ENCODE data around the gene TPP1.

DNA sequence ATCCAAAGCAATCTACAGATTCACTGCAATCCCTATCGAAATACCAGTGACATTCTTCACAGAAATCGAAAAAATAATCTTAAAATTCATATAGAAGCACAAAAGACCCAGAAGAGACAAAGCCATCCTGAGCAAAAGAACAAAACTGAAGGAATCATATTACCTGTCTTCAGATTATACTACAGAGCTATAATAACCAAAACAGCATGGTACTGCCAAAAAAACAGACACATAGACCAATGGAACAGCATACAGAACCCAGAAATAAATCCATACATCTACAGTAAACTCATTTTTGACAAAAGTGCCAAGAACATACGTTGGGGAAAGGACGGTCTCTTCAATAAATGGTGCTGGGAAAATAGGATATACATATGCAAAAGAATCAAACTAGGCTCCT, 34.7 kb downstream of the TPP1 start:
- TF ChIP-seq MXI1 (IDR thresholded peaks at IDR 0.05; ENCODE audit: low read depth, low read length) (no peak), SMC3 (IDR thresholded peaks at IDR 0.05; ENCODE audit: borderline replicate concordance, low read length) (no peak), EGR1 (IDR thresholded peaks at IDR 0.05; ENCODE audit: borderline replicate concordance in 1 of 2, low read depth in 2 of 2, low read length in 2 of 2) (no peak), CEBPB (IDR thresholded peaks at IDR 0.05; ENCODE audit: borderline replicate concordance in 1 of 2, low read depth in 2 of 2, low read length in 2 of 2) (no peak), RB1 (IDR thresholded peaks at IDR 0.05; ENCODE audit: borderline replicate concordance) (no peak), POLR2A (IDR thresholded peaks at IDR 0.05; ENCODE audit: low read depth, low read length) (no peak), EZH2 (IDR thresholded peaks at IDR 0.05; ENCODE audit: borderline replicate concordance, control insufficient read depth, low read depth, low read length) (no peak), ASH2L (IDR thresholded peaks at IDR 0.05; ENCODE audit: borderline replicate concordance, low read depth) (no peak), FOS (IDR thresholded peaks at IDR 0.05; ENCODE audit: borderline replicate concordance, extremely low read depth, insufficient read length) (no peak), MYC (IDR thresholded peaks at IDR 0.05; ENCODE audit: insufficient read depth, insufficient read length, insufficient replicate concordance, low read length, severe bottlenecking) (no peak)
- TF ChIP-seq, protein P1, sequence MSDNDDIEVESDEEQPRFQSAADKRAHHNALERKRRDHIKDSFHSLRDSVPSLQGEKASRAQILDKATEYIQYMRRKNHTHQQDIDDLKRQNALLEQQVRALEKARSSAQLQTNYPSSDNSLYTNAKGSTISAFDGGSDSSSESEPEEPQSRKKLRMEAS (IDR thresholded peaks at IDR 0.05; ENCODE audit: low read depth, low read length), result no peak
- TF ChIP-seq, protein P2, sequence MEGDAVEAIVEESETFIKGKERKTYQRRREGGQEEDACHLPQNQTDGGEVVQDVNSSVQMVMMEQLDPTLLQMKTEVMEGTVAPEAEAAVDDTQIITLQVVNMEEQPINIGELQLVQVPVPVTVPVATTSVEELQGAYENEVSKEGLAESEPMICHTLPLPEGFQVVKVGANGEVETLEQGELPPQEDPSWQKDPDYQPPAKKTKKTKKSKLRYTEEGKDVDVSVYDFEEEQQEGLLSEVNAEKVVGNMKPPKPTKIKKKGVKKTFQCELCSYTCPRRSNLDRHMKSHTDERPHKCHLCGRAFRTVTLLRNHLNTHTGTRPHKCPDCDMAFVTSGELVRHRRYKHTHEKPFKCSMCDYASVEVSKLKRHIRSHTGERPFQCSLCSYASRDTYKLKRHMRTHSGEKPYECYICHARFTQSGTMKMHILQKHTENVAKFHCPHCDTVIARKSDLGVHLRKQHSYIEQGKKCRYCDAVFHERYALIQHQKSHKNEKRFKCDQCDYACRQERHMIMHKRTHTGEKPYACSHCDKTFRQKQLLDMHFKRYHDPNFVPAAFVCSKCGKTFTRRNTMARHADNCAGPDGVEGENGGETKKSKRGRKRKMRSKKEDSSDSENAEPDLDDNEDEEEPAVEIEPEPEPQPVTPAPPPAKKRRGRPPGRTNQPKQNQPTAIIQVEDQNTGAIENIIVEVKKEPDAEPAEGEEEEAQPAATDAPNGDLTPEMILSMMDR (IDR thresholded peaks at IDR 0.05 in 2 of 3, conservative IDR thresholded peaks at IDR 0.05 in 1 of 3; ENCODE audit: control insufficient read depth in 2 of 3, extremely low read depth in 1 of 3, insufficient read depth in 1 of 3, low read depth in 3 of 3, low read length in 3 of 3), result no peak
- TF ChIP-seq, protein P3, sequence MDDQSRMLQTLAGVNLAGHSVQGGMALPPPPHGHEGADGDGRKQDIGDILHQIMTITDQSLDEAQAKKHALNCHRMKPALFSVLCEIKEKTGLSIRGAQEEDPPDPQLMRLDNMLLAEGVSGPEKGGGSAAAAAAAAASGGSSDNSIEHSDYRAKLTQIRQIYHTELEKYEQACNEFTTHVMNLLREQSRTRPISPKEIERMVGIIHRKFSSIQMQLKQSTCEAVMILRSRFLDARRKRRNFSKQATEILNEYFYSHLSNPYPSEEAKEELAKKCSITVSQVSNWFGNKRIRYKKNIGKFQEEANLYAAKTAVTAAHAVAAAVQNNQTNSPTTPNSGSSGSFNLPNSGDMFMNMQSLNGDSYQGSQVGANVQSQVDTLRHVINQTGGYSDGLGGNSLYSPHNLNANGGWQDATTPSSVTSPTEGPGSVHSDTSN (IDR thresholded peaks at IDR 0.05; ENCODE audit: insufficient replicate concordance, low read depth, low read length), result no peak

Measured in GM12878 (cell line).